Liver (tissue), 9 donors: Measurements from ENCODE around the gene RALGPS2. TPM values are rescaled to one million over a fixed set of nuclear protein-coding genes. Genes with fewer than 3 reads are reported as not detected.

ENCODE experiments used
- DNase-seq: peaks from one replicate; pipeline ENCODE4 v3.0.0-alpha.2; 2017; ENCODE audit warnings: low spot score
- H3K27ac ChIP-seq, 2 donors: one replicate each; pipeline ENCODE4 v1.7.0; 2013; ENCODE audit warnings: inconsistent platforms in 2 of 2, low read length in 2 of 2, control low read depth in 1 of 2, low read depth in 1 of 2, mild to moderate bottlenecking in 1 of 2
- H3K27me3 ChIP-seq, 4 donors: one replicate each; pipeline versions ENCODE4 v1.6.1 to v1.7.0; 2013; ENCODE audit warnings: low read length in 3 of 4, inconsistent platforms in 1 of 4, mild to moderate bottlenecking in 1 of 4, moderate library complexity in 1 of 4; ENCODE audit not compliant: control insufficient read depth in 4 of 4, insufficient read depth in 4 of 4
- H3K36me3 ChIP-seq, 4 donors: one replicate each; pipeline versions ENCODE4 v1.6.1 to v1.7.0; 2013; ENCODE audit warnings: low read length in 3 of 4, mild to moderate bottlenecking in 3 of 4, low read depth in 1 of 4, moderate library complexity in 1 of 4; ENCODE audit not compliant: control insufficient read depth in 4 of 4, insufficient read depth in 3 of 4
- H3K4me1 ChIP-seq, 4 donors: one replicate each; pipeline versions ENCODE4 v1.6.1 to v1.7.0; 2013; ENCODE audit warnings: low read length in 3 of 4, mild to moderate bottlenecking in 3 of 4, moderate library complexity in 1 of 4; ENCODE audit not compliant: control insufficient read depth in 4 of 4, insufficient read depth in 4 of 4
- H3K4me3 ChIP-seq, 3 donors: one replicate each; pipeline versions ENCODE4 v1.6.1 to v1.7.0; 2013; ENCODE audit warnings: low read length in 3 of 3, control low read depth in 1 of 3, low read depth in 1 of 3, mild to moderate bottlenecking in 1 of 3
- H3K9ac ChIP-seq, 2 donors: one replicate each; pipeline ENCODE4 v1.7.0; 2013; ENCODE audit warnings: low read length in 2 of 2, mild to moderate bottlenecking in 2 of 2, moderate library complexity in 2 of 2, control low read depth in 1 of 2, low read depth in 1 of 2
- H3K9me3 ChIP-seq, 4 donors: one replicate each; pipeline versions ENCODE4 v1.6.1 to v1.7.0; 2013; ENCODE audit warnings: low read length in 3 of 4; ENCODE audit not compliant: control insufficient read depth in 4 of 4
- EGR1 ChIP-seq, 2 donors: IDR thresholded peaks; 2 replicates each; pipeline ENCODE4 v1.6.1; 2016 to 2018; ENCODE audit warnings: antibody characterized with exemption in 2 of 2, low read depth in 2 of 2
- FOXA1 ChIP-seq: IDR thresholded peaks from 2 replicates; pipeline ENCODE4 v1.6.1; 2016; ENCODE audit warnings: antibody characterized with exemption
- FOXA2 ChIP-seq: IDR thresholded peaks from 2 replicates; pipeline ENCODE4 v1.6.1; 2016; ENCODE audit warnings: antibody characterized with exemption
- GABPA ChIP-seq, 2 donors: IDR thresholded peaks in 1 of 2; conservative IDR thresholded peaks in 1 of 2; 2 replicates each; pipeline ENCODE4 v1.6.1; 2016; ENCODE audit warnings: antibody characterized with exemption in 2 of 2, mild to moderate bottlenecking in 1 of 2, moderate library complexity in 1 of 2
- HNF4A ChIP-seq, 2 donors: conservative IDR thresholded peaks; 2 replicates each; pipeline ENCODE4 v1.6.1; 2016; ENCODE audit warnings: antibody characterized with exemption in 2 of 2, mild to moderate bottlenecking in 2 of 2
- HNF4G ChIP-seq: IDR thresholded peaks from 2 replicates; pipeline ENCODE4 v1.6.1; 2016; ENCODE audit warnings: antibody characterized with exemption
- JUND ChIP-seq, 2 donors: IDR thresholded peaks; 2 replicates each; pipeline ENCODE4 v1.6.1; 2016; ENCODE audit warnings: antibody characterized with exemption in 2 of 2
- NR2F2 ChIP-seq: IDR thresholded peaks from 2 replicates; pipeline ENCODE4 v1.6.1; 2016; ENCODE audit warnings: antibody characterized with exemption
- RAD21 ChIP-seq, 2 donors: IDR thresholded peaks; 2 replicates each; pipeline ENCODE4 v1.6.1; 2016; ENCODE audit warnings: antibody characterized with exemption in 2 of 2, mild to moderate bottlenecking in 2 of 2
- RXRA ChIP-seq, 2 donors: IDR thresholded peaks; 2 replicates each; pipeline ENCODE4 v1.6.1; 2017 to 2018; ENCODE audit warnings: antibody characterized with exemption in 2 of 2, mild to moderate bottlenecking in 1 of 2
- SP1 ChIP-seq: IDR thresholded peaks from 2 replicates; pipeline ENCODE4 v1.6.1; 2018; ENCODE audit warnings: antibody characterized with exemption, mild to moderate bottlenecking
- TAF1 ChIP-seq: conservative IDR thresholded peaks from 2 replicates; pipeline ENCODE4 v1.6.1; 2016; ENCODE audit warnings: antibody characterized with exemption, mild to moderate bottlenecking
- YY1 ChIP-seq: IDR thresholded peaks from 2 replicates; pipeline ENCODE4 v1.6.1; 2016; ENCODE audit warnings: antibody characterized with exemption, mild to moderate bottlenecking
- WGBS: extraction: QIAGEN DNeasy Blood & Tissue Kit; methylation state at CpG from one replicate; pipeline ENCODE4 v1.1.7; 2013; 5-methylcytosine and 5-hydroxymethylcytosine counted together
- polyA plus RNA-seq, 2 donors: library from polyadenylated mRNA; stranded (reverse) in 1 of 2; unstranded in 1 of 2; fragments of 200-250 nt in 1 of 2; fragments of >200 nt in 1 of 2; fragmentation: Nextera tagmentation in 1 of 2; extraction: Ambion mirVana in 1 of 2; gene quantifications; one replicate each; pipeline versions ENCODE4 v1.2.1 to v1.2.3, GENCODE V29; 2013 to 2015
- total RNA-seq, 2 donors: library from RNA; depleted of rRNA; stranded (reverse); fragments of >200 nt; gene quantifications; one replicate each; pipeline ENCODE4 v1.2.3, GENCODE V29; 2014
- TF ChIP-seq, protein P1 (sequence below): IDR thresholded peaks from 2 replicates; pipeline ENCODE4 v1.6.1; 2016; ENCODE audit warnings: antibody characterized with exemption, mild to moderate bottlenecking
- TF ChIP-seq, protein P2 (sequence below): IDR thresholded peaks from 2 replicates; pipeline ENCODE4 v1.6.1; 2016; ENCODE audit warnings: antibody characterized with exemption
- TF ChIP-seq, protein P3 (sequence below): IDR thresholded peaks from 2 replicates; pipeline ENCODE4 v1.6.1; 2016; ENCODE audit warnings: antibody characterized with exemption
- TF ChIP-seq, protein P4 (sequence below): fragments of 150-350 bp; IDR thresholded peaks from 2 replicates; pipeline ENCODE4 v1.5.1; 2017; ENCODE audit warnings: improper control_type of control experiment, low read depth, low read length; ENCODE audit not compliant: missing input control
- TF ChIP-seq, protein P5 (sequence below): IDR thresholded peaks from 2 replicates; pipeline ENCODE4 v1.6.1; 2016; ENCODE audit warnings: antibody characterized with exemption
- donor health status: healthy.
- donor health status: healthy.
- donor health status: healthy.
- donor health status: healthy.
- donor health status: healthy.

Gene RALGPS2, protein sequence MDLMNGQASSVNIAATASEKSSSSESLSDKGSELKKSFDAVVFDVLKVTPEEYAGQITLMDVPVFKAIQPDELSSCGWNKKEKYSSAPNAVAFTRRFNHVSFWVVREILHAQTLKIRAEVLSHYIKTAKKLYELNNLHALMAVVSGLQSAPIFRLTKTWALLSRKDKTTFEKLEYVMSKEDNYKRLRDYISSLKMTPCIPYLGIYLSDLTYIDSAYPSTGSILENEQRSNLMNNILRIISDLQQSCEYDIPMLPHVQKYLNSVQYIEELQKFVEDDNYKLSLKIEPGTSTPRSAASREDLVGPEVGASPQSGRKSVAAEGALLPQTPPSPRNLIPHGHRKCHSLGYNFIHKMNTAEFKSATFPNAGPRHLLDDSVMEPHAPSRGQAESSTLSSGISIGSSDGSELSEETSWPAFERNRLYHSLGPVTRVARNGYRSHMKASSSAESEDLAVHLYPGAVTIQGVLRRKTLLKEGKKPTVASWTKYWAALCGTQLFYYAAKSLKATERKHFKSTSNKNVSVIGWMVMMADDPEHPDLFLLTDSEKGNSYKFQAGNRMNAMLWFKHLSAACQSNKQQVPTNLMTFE
- total RNA-seq = 10 to 100 TPM; 21.3 to 39.2 TPM
- polyA plus RNA-seq = 10 to 100 TPM in 1 of 2 donors, 1 to 10 TPM in 1; 8.1 to 12.5 TPM

DNA sequence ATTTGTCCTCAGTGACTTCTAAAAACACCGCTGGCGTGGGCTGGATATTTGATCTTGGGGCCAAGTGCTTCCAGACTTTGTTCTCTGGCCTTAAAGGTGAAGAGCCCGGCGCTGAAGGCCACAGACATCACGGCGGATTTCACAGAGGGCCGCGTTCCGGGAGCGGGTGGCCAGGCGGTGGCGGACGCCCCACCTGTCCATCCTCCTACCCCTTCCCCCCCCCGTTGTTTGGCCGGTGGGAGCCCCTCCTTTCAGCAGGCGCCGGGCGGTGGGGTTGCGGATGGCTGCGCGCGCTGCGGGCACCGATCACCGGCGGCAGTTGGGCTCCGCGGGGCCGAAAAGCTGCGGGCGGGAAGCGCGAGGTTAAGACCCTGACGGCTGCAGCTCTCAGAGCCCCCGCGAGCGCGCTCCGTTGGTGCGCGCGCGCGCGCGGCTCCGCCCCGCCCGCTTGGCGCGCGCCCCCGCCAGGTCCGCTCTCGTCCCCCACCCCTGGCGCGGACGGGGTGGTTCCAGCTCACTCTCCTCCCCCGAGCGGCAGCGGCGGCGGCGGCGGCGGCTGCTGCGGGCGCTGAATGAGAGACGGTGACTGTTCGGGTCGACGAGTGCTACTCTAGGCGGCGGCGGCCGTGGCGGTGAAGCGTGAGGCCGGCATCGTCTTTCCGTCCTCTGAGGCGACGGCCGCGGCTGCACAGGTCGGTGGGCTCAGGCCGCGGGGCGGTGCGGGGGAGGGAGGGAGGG lies at the start of gene RALGPS2:
TSS of gene RALGPS2 (plus strand) at position 517 of the 738 bp plus-strand sequence. CDS start 51,521 bp downstream, outside the sequence.
- Histone ChIP-seq H3K36me3 (no peaks in the 10 kb centered on the region), H3K4me1 (peaks cover 3 to 24% (median 8%) of the 10 kb centered on the region in 4 donors), H3K4me3 (peak within 1 kb of the TSS; percentile 67 to 100 (median 87)), H3K9me3 (no peaks in the 10 kb centered on the region), H3K9ac (peak within 1 kb of the TSS; percentile 89 to 91), H3K27me3 (no peaks in the 10 kb centered on the region), H3K27ac (peak within 1 kb of the TSS; percentile 90 to 96)
- peak; percentile 82 for DNase-seq
- TF ChIP-seq FOXA2 = no peak
- TF ChIP-seq SP1 = no peak
- TF ChIP-seq, protein P1, sequence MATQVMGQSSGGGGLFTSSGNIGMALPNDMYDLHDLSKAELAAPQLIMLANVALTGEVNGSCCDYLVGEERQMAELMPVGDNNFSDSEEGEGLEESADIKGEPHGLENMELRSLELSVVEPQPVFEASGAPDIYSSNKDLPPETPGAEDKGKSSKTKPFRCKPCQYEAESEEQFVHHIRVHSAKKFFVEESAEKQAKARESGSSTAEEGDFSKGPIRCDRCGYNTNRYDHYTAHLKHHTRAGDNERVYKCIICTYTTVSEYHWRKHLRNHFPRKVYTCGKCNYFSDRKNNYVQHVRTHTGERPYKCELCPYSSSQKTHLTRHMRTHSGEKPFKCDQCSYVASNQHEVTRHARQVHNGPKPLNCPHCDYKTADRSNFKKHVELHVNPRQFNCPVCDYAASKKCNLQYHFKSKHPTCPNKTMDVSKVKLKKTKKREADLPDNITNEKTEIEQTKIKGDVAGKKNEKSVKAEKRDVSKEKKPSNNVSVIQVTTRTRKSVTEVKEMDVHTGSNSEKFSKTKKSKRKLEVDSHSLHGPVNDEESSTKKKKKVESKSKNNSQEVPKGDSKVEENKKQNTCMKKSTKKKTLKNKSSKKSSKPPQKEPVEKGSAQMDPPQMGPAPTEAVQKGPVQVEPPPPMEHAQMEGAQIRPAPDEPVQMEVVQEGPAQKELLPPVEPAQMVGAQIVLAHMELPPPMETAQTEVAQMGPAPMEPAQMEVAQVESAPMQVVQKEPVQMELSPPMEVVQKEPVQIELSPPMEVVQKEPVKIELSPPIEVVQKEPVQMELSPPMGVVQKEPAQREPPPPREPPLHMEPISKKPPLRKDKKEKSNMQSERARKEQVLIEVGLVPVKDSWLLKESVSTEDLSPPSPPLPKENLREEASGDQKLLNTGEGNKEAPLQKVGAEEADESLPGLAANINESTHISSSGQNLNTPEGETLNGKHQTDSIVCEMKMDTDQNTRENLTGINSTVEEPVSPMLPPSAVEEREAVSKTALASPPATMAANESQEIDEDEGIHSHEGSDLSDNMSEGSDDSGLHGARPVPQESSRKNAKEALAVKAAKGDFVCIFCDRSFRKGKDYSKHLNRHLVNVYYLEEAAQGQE = no peak
- peak; percentile 92 for TF ChIP-seq HNF4A (conservative IDR thresholded peaks at IDR 0.05)
- TF ChIP-seq YY1 = no peak
- no peak for TF ChIP-seq EGR1 (IDR thresholded peaks at IDR 0.05; ENCODE audit: low read depth in 2 of 2)
- peak; percentile 46 to 54 for TF ChIP-seq RXRA (IDR thresholded peaks at IDR 0.05)
- no peak for TF ChIP-seq FOXA1
- no peak for TF ChIP-seq NR2F2
- peak; percentile 48 for TF ChIP-seq HNF4G
- TF ChIP-seq, protein P2, sequence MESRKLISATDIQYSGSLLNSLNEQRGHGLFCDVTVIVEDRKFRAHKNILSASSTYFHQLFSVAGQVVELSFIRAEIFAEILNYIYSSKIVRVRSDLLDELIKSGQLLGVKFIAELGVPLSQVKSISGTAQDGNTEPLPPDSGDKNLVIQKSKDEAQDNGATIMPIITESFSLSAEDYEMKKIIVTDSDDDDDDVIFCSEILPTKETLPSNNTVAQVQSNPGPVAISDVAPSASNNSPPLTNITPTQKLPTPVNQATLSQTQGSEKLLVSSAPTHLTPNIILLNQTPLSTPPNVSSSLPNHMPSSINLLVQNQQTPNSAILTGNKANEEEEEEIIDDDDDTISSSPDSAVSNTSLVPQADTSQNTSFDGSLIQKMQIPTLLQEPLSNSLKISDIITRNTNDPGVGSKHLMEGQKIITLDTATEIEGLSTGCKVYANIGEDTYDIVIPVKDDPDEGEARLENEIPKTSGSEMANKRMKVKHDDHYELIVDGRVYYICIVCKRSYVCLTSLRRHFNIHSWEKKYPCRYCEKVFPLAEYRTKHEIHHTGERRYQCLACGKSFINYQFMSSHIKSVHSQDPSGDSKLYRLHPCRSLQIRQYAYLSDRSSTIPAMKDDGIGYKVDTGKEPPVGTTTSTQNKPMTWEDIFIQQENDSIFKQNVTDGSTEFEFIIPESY = no peak
- peak; percentile 15 to 18 for TF ChIP-seq RAD21 (IDR thresholded peaks at IDR 0.05)
- no peak for TF ChIP-seq JUND (IDR thresholded peaks at IDR 0.05)
- TF ChIP-seq, protein P3, sequence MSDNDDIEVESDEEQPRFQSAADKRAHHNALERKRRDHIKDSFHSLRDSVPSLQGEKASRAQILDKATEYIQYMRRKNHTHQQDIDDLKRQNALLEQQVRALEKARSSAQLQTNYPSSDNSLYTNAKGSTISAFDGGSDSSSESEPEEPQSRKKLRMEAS = peak; percentile 17
- TF ChIP-seq GABPA (IDR thresholded peaks at IDR 0.05 in 1 of 2, conservative IDR thresholded peaks at IDR 0.05 in 1 of 2) = no peak
- TF ChIP-seq, protein P4, sequence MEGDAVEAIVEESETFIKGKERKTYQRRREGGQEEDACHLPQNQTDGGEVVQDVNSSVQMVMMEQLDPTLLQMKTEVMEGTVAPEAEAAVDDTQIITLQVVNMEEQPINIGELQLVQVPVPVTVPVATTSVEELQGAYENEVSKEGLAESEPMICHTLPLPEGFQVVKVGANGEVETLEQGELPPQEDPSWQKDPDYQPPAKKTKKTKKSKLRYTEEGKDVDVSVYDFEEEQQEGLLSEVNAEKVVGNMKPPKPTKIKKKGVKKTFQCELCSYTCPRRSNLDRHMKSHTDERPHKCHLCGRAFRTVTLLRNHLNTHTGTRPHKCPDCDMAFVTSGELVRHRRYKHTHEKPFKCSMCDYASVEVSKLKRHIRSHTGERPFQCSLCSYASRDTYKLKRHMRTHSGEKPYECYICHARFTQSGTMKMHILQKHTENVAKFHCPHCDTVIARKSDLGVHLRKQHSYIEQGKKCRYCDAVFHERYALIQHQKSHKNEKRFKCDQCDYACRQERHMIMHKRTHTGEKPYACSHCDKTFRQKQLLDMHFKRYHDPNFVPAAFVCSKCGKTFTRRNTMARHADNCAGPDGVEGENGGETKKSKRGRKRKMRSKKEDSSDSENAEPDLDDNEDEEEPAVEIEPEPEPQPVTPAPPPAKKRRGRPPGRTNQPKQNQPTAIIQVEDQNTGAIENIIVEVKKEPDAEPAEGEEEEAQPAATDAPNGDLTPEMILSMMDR = no peak
- TF ChIP-seq, protein P5, sequence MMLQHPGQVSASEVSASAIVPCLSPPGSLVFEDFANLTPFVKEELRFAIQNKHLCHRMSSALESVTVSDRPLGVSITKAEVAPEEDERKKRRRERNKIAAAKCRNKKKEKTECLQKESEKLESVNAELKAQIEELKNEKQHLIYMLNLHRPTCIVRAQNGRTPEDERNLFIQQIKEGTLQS = no peak
- TF ChIP-seq TAF1 = no peak
- under 1% methylated on average over 90 of the region's 90 CpGs for WGBS
